ENCODE data around the gene RASSF9. TPM values are rescaled to one million over a fixed set of nuclear protein-coding genes. Genes with fewer than 3 reads are reported as not detected.

Gene RASSF9
- total RNA-seq, 1 donor from 2014 or later, result 7.9 TPM

DNA sequence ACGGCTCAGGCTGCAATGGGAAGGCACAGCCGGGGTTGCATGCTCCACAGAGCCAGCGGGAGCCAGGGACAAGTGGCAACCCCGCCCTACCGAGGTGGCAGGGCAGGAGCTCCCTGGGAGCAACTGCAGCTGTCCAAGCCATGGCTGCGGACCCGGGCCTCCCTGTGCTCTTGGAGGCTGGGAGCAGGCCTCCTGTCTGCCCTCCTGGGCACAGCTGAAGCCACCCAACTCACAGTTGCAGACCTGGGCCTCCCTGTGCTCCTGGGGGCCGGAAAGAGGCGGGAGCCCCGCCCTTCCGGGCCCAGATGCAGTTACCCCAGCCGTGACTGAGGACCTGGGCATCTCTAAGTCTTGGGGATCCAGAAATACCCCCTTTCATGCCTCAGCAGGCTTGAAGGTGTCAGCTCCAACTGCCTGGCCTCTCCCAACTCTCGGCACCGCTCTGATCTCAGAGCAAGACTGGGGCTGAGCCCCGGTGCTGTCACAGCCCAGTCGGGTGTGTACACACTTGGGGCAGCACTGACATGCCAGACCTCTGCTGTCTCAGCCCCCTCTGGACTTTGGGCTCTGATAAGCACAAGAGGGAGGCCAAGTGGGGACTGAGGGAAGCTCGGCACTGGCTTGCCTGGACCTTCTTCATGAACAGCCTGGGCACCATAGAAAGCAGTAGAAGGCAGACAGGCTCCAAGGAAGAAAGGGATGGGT is 7.5 kb upstream of the RASSF9 start:
- Histone ChIP-seq H3K4me3 (no peak overlapping the region), H3K27me3 (no peaks in the 10 kb centered on the region), H3K27ac (no peak overlapping the region), H3K4me1 (no peaks in the 10 kb centered on the region), H3K36me3 (no peaks in the 10 kb centered on the region), H3K9me3 (no peaks in the 10 kb centered on the region)
- ATAC-seq (peak; percentile 35), DNase-seq (no peak)
- TF ChIP-seq, protein P1, sequence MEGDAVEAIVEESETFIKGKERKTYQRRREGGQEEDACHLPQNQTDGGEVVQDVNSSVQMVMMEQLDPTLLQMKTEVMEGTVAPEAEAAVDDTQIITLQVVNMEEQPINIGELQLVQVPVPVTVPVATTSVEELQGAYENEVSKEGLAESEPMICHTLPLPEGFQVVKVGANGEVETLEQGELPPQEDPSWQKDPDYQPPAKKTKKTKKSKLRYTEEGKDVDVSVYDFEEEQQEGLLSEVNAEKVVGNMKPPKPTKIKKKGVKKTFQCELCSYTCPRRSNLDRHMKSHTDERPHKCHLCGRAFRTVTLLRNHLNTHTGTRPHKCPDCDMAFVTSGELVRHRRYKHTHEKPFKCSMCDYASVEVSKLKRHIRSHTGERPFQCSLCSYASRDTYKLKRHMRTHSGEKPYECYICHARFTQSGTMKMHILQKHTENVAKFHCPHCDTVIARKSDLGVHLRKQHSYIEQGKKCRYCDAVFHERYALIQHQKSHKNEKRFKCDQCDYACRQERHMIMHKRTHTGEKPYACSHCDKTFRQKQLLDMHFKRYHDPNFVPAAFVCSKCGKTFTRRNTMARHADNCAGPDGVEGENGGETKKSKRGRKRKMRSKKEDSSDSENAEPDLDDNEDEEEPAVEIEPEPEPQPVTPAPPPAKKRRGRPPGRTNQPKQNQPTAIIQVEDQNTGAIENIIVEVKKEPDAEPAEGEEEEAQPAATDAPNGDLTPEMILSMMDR (IDR thresholded peaks at IDR 0.05), result no peak
- intact Hi-C loops (cut with DNase I), result no loop called here

DNA sequence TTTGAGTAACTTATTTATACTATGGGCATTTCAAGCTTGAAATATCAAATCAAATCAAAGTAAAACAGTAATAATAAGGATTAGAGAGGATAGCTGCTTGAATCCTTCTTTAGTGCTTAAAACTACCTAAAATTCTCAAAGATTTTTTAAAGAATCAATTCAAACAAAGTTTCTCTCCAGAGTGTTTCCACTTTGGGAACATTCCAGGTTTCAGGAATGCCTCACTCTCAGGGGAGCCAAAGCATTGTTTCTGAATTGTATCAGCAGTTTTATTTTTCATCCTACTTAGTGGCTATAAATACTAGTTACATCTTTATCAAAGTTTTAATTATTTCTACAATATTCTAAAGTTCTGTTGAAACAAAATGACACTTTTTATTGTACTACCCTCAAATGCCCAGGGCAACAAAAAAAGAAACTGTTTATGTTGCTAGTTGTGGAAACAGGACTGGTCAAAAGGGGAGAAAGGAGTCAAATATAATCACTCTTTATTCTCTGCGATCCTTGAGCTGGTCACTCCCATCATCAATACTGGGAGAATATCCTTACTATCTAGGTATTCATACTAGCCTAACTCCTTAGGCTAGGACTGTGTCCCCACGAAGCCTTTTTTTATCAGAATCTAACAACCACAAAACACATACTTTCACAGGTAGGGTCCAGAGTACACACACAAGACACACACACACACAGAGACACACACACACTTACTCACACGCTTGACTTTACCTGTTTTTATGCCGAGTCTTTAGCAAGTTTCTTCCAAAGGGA is 598 bp downstream of the RASSF9 start:
- Histone ChIP-seq H3K27ac (peak overlapping the region; percentile 84), H3K4me1 (no peaks in the 10 kb centered on the region), H3K9me3 (no peaks in the 10 kb centered on the region), H3K36me3 (no peaks in the 10 kb centered on the region), H3K27me3 (no peaks in the 10 kb centered on the region), H3K4me3 (peak overlapping the region; percentile 59)
- ATAC-seq (peak; percentile 55), DNase-seq (no peak)
- intact Hi-C loops (cut with DNase I), result no loop called here
- TF ChIP-seq, protein P1 (IDR thresholded peaks at IDR 0.05), result no peak

DNA sequence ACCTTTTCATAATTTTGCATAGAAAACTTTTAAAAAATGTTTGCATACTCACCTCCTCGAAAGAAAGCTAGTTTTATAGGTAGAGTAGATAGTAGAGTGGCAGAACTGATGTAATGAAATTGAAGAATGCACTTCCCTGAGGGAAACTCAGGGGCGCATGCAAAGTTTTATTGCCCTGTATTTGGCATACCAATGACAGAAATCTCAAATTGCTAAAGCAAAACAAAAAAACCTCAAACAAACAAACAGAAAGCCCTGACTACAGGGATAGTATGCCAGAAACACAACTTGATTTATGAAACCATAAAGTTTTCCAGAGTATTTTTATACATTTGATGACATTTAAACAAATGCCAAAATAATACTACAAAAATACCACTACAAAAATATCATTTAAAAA is 1.8 kb downstream of the RASSF9 start:
- H3K4me3 ChIP-seq, result peak overlapping the region; percentile 59
- no peaks in the 10 kb centered on the region for H3K36me3 ChIP-seq
- peak overlapping the region; percentile 84 for H3K27ac ChIP-seq
- DNase-seq, result no peak
- no peaks in the 10 kb centered on the region for H3K4me1 ChIP-seq
- TF ChIP-seq, protein P1 (IDR thresholded peaks at IDR 0.05), result no peak
- intact Hi-C loops (cut with DNase I), result no loop called here
- no peaks in the 10 kb centered on the region for H3K27me3 ChIP-seq
- H3K9me3 ChIP-seq, result no peaks in the 10 kb centered on the region
- ATAC-seq, result no peak

DNA sequence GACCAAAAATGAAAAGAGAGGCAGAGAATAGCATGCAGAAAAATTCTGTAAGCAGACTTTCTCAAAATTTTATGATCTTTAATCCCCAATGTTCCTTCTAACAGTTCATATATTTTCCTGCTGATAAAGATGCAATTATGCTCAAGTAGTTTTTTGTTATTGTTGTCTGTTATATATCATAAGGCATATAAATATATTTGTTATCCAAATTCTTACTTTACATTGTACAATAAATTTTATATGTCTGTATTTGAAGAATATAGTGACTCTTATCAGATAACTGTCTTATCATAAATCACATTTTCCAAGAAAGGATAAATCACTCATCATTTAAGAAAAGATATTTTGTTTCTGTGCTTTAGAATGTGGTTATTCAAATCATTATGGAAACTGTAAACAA is 2.6 kb downstream of the RASSF9 start:
- H3K36me3 ChIP-seq, result no peaks in the 10 kb centered on the region
- intact Hi-C loops (cut with DNase I), result no loop called here
- no peaks in the 10 kb centered on the region for H3K9me3 ChIP-seq
- H3K4me3 ChIP-seq, result peak overlapping the region; percentile 59
- TF ChIP-seq, protein P1 (IDR thresholded peaks at IDR 0.05), result no peak
- peak overlapping the region; percentile 84 for H3K27ac ChIP-seq
- no peaks in the 10 kb centered on the region for H3K27me3 ChIP-seq
- no peak for DNase-seq
- no peak for ATAC-seq
- H3K4me1 ChIP-seq, result no peaks in the 10 kb centered on the region

DNA sequence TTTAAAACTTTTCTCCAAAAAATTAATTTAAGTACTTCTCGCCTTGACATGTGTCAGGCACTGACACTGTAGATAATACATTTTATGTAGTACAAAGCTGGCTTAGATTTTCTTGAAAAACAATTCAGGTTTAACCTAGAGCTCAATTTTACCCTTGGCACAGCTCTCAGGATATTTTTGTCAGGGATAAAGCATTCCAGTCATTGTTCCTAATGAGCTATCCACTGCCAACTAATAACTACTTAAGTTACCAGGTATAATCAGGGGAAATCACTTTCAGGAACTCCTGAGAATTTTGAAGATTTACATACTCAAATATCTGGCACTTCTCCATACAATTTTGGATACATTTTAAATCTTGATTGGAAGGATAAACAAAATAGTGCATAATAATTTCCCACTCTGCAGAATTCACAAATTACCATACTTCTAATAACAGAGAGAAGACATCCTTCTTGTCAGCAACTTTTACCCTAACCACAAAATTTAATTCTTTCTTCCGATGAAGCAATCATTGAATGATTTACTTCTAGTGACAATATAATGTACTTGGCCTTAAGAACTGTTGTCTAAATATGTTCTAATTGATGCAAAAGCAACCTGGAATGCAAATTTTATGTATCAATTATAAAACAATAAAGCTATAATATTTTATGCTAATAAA is 4.8 kb downstream of the RASSF9 start:
- peak overlapping the region; percentile 12 for H3K27ac ChIP-seq
- no peaks in the 10 kb centered on the region for H3K9me3 ChIP-seq
- ATAC-seq (no peak), DNase-seq (no peak)
- H3K4me1 ChIP-seq, result no peaks in the 10 kb centered on the region
- peak overlapping the region; percentile 59 for H3K4me3 ChIP-seq
- TF ChIP-seq, protein P1 (IDR thresholded peaks at IDR 0.05), result no peak
- H3K27me3 ChIP-seq, result no peaks in the 10 kb centered on the region
- H3K36me3 ChIP-seq, result no peaks in the 10 kb centered on the region
- intact Hi-C loops (cut with DNase I), result no loop called here

All from upper lobe of right lung (tissue), 1 donor.